Natural killer cell (primary cell): ENCODE results near the gene CDC42SE1. TPM values are rescaled to one million over a fixed set of nuclear protein-coding genes. Genes with fewer than 3 reads are reported as not detected.

Experiments
- ATAC-seq, 3 donors: fragments of 150-1000 bp in 2 of 3; fragments of 200-7000 bp in 1 of 3; cut with Tn5 transposase; 1 replicate in 1 of 3; 2 replicates in 2 of 3; pipeline ENCODE4 v1.10.0; 2021; ENCODE audit warnings: mild to moderate bottlenecking in 2 of 3, moderate library complexity in 2 of 3
- DNase-seq, 2 donors: peaks; one replicate each; pipeline versions ENCODE4 v3.0.0 to v3.0.0-alpha.2; 2013 to 2021; ENCODE audit warnings: mixed read lengths in 1 of 2
- H3K27ac ChIP-seq: one replicate; pipeline ENCODE4 v1.5.1; 2013; ENCODE audit warnings: mild to moderate bottlenecking, low read length
- H3K27me3 ChIP-seq: one replicate; pipeline ENCODE4 v1.6.1; 2013; ENCODE audit warnings: low read length; ENCODE audit not compliant: control insufficient read depth, insufficient read depth
- H3K36me3 ChIP-seq: one replicate; pipeline ENCODE4 v1.6.1; 2013; ENCODE audit warnings: low read length; ENCODE audit not compliant: control insufficient read depth, insufficient read depth
- H3K4me1 ChIP-seq: one replicate; pipeline ENCODE4 v1.6.1; 2013; ENCODE audit warnings: low read length; ENCODE audit not compliant: control insufficient read depth, insufficient read depth
- H3K4me3 ChIP-seq: one replicate; pipeline ENCODE4 v1.5.1; 2013; ENCODE audit warnings: low read length
- H3K9me3 ChIP-seq: one replicate; pipeline ENCODE4 v1.6.1; 2013; ENCODE audit warnings: low read length; ENCODE audit not compliant: control insufficient read depth, insufficient read depth
- H3K27ac Mint-ChIP-seq, 2 donors: one replicate each; pipeline ENCODE4 v1.8.0; 2022; ENCODE audit warnings: mild to moderate bottlenecking in 2 of 2, mixed read lengths in 2 of 2, moderate library complexity in 1 of 2
- H3K27me3 Mint-ChIP-seq, 2 donors: one replicate each; pipeline ENCODE4 v1.8.0; 2022; ENCODE audit warnings: low read depth in 2 of 2, mixed read lengths in 2 of 2
- H3K36me3 Mint-ChIP-seq: one replicate; pipeline ENCODE4 v1.8.0; 2022; ENCODE audit warnings: mixed read lengths
- H3K4me1 Mint-ChIP-seq, 2 donors: one replicate each; pipeline ENCODE4 v1.8.0; 2022; ENCODE audit warnings: mixed read lengths in 2 of 2
- H3K4me3 Mint-ChIP-seq: one replicate; pipeline ENCODE4 v1.8.0; 2022; ENCODE audit warnings: mild to moderate bottlenecking, moderate library complexity, mixed read lengths
- H3K9me3 Mint-ChIP-seq, 2 donors: one replicate each; pipeline ENCODE4 v1.8.0; 2022; ENCODE audit warnings: mixed read lengths in 2 of 2
- WGBS: methylation state at CpG from one replicate; pipeline ENCODE4 v1.1.7; 2013; ENCODE audit warnings: missing lambda C conversion rate; ENCODE audit not compliant: insufficient coverage; 5-methylcytosine and 5-hydroxymethylcytosine counted together
- intact Hi-C: fragments of 100-400 bp; cut with micrococcal nuclease; formaldehyde crosslinking; loops from one replicate; pipeline ENCODE4 v1.14.2; 2022
- total RNA-seq, 4 donors: library from RNA; stranded (reverse); fragments of 120-200 nt in 1 of 4; gene quantifications; one replicate each; pipeline versions ENCODE4 v1.2.3 to v1.2.4, GENCODE V29; 2013 to 2022
- TF ChIP-seq, protein P1 (sequence below): fragments of 200-600 bp; IDR thresholded peaks from one replicate; pipeline ENCODE4 v1.8.0; 2022; ENCODE audit warnings: antibody characterized with exemption

CDC42SE1 gene
- total RNA-seq, 3 donors from 2014 or later (not counting 1 experiment from before 2014, with no cell fraction given) = 555 to 792 (median 752) TPM

- Mint-ChIP-seq H3K9me3 (no peaks in the 10 kb centered on the region), H3K27me3 (no peaks in the 10 kb centered on the region)
- peak overlapping the region; percentile 34 for H3K27ac ChIP-seq
These were observed 7.9 kb downstream of the CDC42SE1 start for GRCh38 chr1:151051356-151052009.

GRCh38 chr1:151050051-151050688 lies 9.3 kb downstream of the CDC42SE1 start:
- Histone ChIP-seq H3K9me3 (no peaks in the 10 kb centered on the region), H3K4me1 (peaks cover 41% of the 10 kb centered on the region), H3K36me3 (peaks cover 44% of the 10 kb centered on the region), H3K27me3 (no peaks in the 10 kb centered on the region), H3K4me3 (no peak overlapping the region), H3K27ac (peak overlapping the region; percentile 19)
- WGBS = no CpG with 5 or more reads among the region's 2 CpGs
- no peak for ATAC-seq
- TF ChIP-seq, protein P1, sequence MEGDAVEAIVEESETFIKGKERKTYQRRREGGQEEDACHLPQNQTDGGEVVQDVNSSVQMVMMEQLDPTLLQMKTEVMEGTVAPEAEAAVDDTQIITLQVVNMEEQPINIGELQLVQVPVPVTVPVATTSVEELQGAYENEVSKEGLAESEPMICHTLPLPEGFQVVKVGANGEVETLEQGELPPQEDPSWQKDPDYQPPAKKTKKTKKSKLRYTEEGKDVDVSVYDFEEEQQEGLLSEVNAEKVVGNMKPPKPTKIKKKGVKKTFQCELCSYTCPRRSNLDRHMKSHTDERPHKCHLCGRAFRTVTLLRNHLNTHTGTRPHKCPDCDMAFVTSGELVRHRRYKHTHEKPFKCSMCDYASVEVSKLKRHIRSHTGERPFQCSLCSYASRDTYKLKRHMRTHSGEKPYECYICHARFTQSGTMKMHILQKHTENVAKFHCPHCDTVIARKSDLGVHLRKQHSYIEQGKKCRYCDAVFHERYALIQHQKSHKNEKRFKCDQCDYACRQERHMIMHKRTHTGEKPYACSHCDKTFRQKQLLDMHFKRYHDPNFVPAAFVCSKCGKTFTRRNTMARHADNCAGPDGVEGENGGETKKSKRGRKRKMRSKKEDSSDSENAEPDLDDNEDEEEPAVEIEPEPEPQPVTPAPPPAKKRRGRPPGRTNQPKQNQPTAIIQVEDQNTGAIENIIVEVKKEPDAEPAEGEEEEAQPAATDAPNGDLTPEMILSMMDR = no peak
- DNase-seq = no peak
- Mint-ChIP-seq H3K4me3 (peak overlapping the region; percentile 96), H3K9me3 (no peaks in the 10 kb centered on the region), H3K36me3 (peaks cover 25% of the 10 kb centered on the region), H3K27me3 (no peaks in the 10 kb centered on the region), H3K27ac (peak overlapping the region; percentile 98 to 99), H3K4me1 (peaks cover 69 to 75% of the 10 kb centered on the region in 2 donors)
- intact Hi-C loops = no loop called here

More at GRCh38 chr1:151051356-151052009, 7.9 kb downstream of the CDC42SE1 start:
- H3K36me3 ChIP-seq = peaks cover 56% of the 10 kb centered on the region
- peaks cover 33% of the 10 kb centered on the region for H3K36me3 Mint-ChIP-seq
- peaks cover 54% of the 10 kb centered on the region for H3K4me1 ChIP-seq
- H3K4me1 Mint-ChIP-seq = peaks cover 80% of the 10 kb centered on the region in 2 donors
- peak overlapping the region; percentile 98 to 99 for H3K27ac Mint-ChIP-seq
- H3K9me3 ChIP-seq = no peaks in the 10 kb centered on the region
- WGBS = 84% methylated on average over 2 of the region's 2 CpGs
- no peaks in the 10 kb centered on the region for H3K27me3 ChIP-seq
- no peak overlapping the region for H3K4me3 ChIP-seq
- intact Hi-C loops = no loop called here
- TF ChIP-seq, protein P1 = no peak
- DNase-seq (no peak), ATAC-seq (no peak)
- peak overlapping the region; percentile 37 for H3K4me3 Mint-ChIP-seq

GRCh38 chr1:151049458-151049857 lies 10.0 kb downstream of the CDC42SE1 start:
- no peak overlapping the region for H3K4me3 ChIP-seq
- WGBS = 90% methylated on average over 4 of the region's 5 CpGs
- H3K36me3 ChIP-seq = peaks cover 37% of the 10 kb centered on the region
- H3K4me1 ChIP-seq = peaks cover 35% of the 10 kb centered on the region
- H3K27ac ChIP-seq = peak overlapping the region; percentile 28
- no peaks in the 10 kb centered on the region for H3K9me3 ChIP-seq
- TF ChIP-seq, protein P1 = no peak
- no peaks in the 10 kb centered on the region for H3K27me3 Mint-ChIP-seq
- H3K27ac Mint-ChIP-seq = peak overlapping the region; percentile 98 to 99
- intact Hi-C loops = loop anchor here (2.0 kb wide), 1 partner anchor 41 kb away; the partner anchor contains the start of gene PRUNE1
- H3K4me3 Mint-ChIP-seq = peak overlapping the region; percentile 96
- DNase-seq (no peak), ATAC-seq (no peak)
- no peaks in the 10 kb centered on the region for H3K27me3 ChIP-seq
- peaks cover 62 to 68% of the 10 kb centered on the region in 2 donors for H3K4me1 Mint-ChIP-seq
- no peaks in the 10 kb centered on the region for H3K9me3 Mint-ChIP-seq
- peaks cover 17% of the 10 kb centered on the region for H3K36me3 Mint-ChIP-seq
